GM12878 (cell line): ENCODE measurements around the gene TEX264.

Experiments used
- CBFB ChIP-seq: IDR thresholded peaks from 2 replicates; pipeline ENCODE4 v1.6.1; 2016; ENCODE audit warnings: antibody characterized with exemption, low read depth
- CREM ChIP-seq: IDR thresholded peaks from 2 replicates; pipeline ENCODE4 v1.6.1; 2014; ENCODE audit warnings: antibody characterized with exemption, low read depth
- POLR2AphosphoS5 ChIP-seq: IDR thresholded peaks from 2 replicates; pipeline ENCODE4 v1.6.1; 2011; ENCODE audit warnings: mild to moderate bottlenecking, low read length, inconsistent platforms
- SMC3 ChIP-seq: IDR thresholded peaks from 2 replicates; pipeline ENCODE4 v1.6.1; 2011; ENCODE audit warnings: low read length, improper control_type of control experiment, borderline replicate concordance
- SPI1 ChIP-seq: IDR thresholded peaks from 2 replicates; pipeline ENCODE4 v1.6.1; 2011; ENCODE audit warnings: low read depth, mild to moderate bottlenecking, low read length, moderate library complexity, borderline replicate concordance; ENCODE audit not compliant: insufficient read depth
- TCF12 ChIP-seq: IDR thresholded peaks from 2 replicates; pipeline ENCODE4 v1.6.1; 2011; ENCODE audit warnings: low read depth, mild to moderate bottlenecking, low read length
- TF ChIP-seq, protein P1 (sequence below): IDR thresholded peaks from 2 replicates; pipeline ENCODE4 v1.6.1; 2012; ENCODE audit warnings: low read depth, low read length, improper control_type of control experiment
- TF ChIP-seq, protein P2 (sequence below), 3 experiments: IDR thresholded peaks in 2 of 3; conservative IDR thresholded peaks in 1 of 3; 2 replicates each; pipeline ENCODE4 v1.5.1; 2011; ENCODE audit warnings: low read depth in 3 of 3, low read length in 3 of 3, mild to moderate bottlenecking in 3 of 3, control low read depth in 2 of 3, moderate library complexity in 2 of 3, inconsistent platforms in 1 of 3, mixed read lengths in 1 of 3; ENCODE audit not compliant: control insufficient read depth in 2 of 3, insufficient read depth in 1 of 3; ENCODE audit errors: extremely low read depth in 1 of 3

GRCh38 chr3:51716805-51717204 lies 45.8 kb downstream of the TEX264 start:
- no peak for TF ChIP-seq SPI1
- TF ChIP-seq CBFB = no peak
- no peak for TF ChIP-seq SMC3
- TF ChIP-seq, protein P1, sequence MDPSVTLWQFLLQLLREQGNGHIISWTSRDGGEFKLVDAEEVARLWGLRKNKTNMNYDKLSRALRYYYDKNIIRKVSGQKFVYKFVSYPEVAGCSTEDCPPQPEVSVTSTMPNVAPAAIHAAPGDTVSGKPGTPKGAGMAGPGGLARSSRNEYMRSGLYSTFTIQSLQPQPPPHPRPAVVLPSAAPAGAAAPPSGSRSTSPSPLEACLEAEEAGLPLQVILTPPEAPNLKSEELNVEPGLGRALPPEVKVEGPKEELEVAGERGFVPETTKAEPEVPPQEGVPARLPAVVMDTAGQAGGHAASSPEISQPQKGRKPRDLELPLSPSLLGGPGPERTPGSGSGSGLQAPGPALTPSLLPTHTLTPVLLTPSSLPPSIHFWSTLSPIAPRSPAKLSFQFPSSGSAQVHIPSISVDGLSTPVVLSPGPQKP = no peak
- TF ChIP-seq CREM = no peak
- no peak for TF ChIP-seq POLR2AphosphoS5
- TF ChIP-seq TCF12 = no peak
- TF ChIP-seq, protein P2, sequence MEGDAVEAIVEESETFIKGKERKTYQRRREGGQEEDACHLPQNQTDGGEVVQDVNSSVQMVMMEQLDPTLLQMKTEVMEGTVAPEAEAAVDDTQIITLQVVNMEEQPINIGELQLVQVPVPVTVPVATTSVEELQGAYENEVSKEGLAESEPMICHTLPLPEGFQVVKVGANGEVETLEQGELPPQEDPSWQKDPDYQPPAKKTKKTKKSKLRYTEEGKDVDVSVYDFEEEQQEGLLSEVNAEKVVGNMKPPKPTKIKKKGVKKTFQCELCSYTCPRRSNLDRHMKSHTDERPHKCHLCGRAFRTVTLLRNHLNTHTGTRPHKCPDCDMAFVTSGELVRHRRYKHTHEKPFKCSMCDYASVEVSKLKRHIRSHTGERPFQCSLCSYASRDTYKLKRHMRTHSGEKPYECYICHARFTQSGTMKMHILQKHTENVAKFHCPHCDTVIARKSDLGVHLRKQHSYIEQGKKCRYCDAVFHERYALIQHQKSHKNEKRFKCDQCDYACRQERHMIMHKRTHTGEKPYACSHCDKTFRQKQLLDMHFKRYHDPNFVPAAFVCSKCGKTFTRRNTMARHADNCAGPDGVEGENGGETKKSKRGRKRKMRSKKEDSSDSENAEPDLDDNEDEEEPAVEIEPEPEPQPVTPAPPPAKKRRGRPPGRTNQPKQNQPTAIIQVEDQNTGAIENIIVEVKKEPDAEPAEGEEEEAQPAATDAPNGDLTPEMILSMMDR (IDR thresholded peaks at IDR 0.05 in 2 of 3, conservative IDR thresholded peaks at IDR 0.05 in 1 of 3; ENCODE audit: control insufficient read depth in 2 of 3, extremely low read depth in 1 of 3, insufficient read depth in 1 of 3, low read depth in 3 of 3, low read length in 3 of 3) = no peak
